Ishikawa (cell line): Measurements from ENCODE around the gene TRIM54.

Experiments
- EGR1 ChIP-seq: IDR thresholded peaks from 2 replicates; pipeline ENCODE4 v1.6.1; 2012
- EP300 ChIP-seq: IDR thresholded peaks from 2 replicates; pipeline ENCODE4 v1.6.1; 2012; ENCODE audit warnings: borderline replicate concordance
- FOXM1 ChIP-seq: IDR thresholded peaks from 2 replicates; pipeline ENCODE4 v1.6.1; 2012; ENCODE audit warnings: low read depth, borderline replicate concordance
- NFIC ChIP-seq: IDR thresholded peaks from 2 replicates; pipeline ENCODE4 v1.6.1; 2012
- REST ChIP-seq: IDR thresholded peaks from 2 replicates; pipeline ENCODE4 v1.6.1; 2012; ENCODE audit warnings: low read depth, mild to moderate bottlenecking
- TAF1 ChIP-seq: IDR thresholded peaks from 2 replicates; pipeline ENCODE4 v1.6.1; 2012; ENCODE audit warnings: low read depth, mild to moderate bottlenecking
- TCF12 ChIP-seq: IDR thresholded peaks from 2 replicates; pipeline ENCODE4 v1.6.1; 2012; ENCODE audit warnings: low read depth
- USF1 ChIP-seq: IDR thresholded peaks from 2 replicates; pipeline ENCODE4 v1.6.1; 2012

GRCh38 chr2:27240406-27240805 is 41.8 kb upstream of the TRIM54 start:
- TF ChIP-seq NFIC (no peak), EGR1 (no peak), REST (no peak), EP300 (no peak), FOXM1 (no peak), TCF12 (no peak), TAF1 (no peak), USF1 (no peak)
